ENCODE measurements around the gene PEPD. TPM values are rescaled to one million over a fixed set of nuclear protein-coding genes. Genes with fewer than 3 reads are reported as not detected.

Gene PEPD
- total RNA-seq, 1 donor from 2014 or later: 78.8 TPM

DNA sequence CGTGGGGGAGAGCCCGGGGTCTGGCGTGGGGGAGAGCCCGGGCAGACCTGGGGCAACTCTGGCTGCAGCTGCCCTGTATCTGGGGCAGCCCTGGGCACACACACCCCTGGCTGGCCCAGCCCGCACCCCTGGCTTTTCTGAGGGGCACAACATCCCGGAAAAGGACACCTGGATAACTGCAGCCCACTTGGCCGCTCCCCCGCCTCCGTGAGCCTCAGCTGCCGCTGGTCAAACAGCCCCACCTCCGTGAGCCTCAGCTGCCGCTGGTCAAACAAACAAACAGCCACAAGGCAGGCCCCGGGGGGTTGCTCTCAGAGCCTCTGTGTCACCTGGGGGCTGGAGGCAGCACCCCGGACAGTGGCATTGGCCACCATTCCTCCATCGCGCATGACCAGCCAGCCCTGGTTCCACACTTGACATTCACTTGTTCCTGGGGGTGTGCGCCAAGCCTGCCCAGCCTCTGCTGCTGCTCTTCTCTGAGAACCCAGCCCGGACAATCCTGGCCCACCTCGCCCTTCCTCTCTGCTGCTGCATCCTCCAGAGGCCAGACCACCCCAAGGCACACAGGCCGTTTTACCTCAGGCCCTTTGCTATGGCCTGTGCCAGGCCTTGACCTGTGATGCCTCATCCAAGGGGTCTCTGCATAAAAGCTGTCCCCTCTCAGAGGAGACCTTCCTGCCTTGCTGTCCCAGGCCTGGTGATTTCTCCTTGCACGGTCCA is 128.1 kb downstream of the PEPD start:
- DNase-seq: no peak

GRCh38 chr19:33392341-33393285 is 129.0 kb downstream of the PEPD start:
- DNase-seq: no peak

DNA sequence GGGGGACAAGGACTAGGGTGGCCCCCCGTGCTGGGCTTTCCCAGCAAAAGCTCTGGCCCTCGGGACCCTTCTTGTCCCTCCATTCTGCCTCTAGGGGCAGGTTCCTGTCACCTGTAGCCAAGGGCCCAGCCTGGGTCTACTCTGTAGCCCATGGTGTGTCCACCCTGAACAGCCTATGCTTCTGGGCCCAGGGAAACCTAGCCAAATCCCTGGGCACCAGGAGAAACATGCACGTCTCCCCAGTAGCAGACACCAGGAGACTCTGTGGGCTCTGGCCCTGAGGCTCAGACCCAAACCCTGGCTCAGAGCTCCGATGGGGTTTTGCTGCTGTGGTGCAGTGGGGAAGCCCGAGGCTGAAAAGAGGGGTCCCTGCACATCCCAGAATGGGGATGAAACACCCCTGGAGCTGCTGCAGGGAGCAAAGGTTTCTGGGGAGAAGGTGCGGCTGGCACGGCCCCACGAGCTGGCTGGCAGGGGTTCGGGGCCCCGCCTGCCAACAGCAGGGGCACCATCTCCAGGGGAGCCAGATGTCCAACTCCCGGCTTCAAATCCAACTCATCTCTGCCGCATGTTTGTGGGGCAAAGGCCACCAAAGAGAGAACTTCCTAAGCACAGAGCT is 129.9 kb downstream of the PEPD start:
- no peak for DNase-seq

GRCh38 chr19:33390908-33391630 is 130.5 kb downstream of the PEPD start:
- no peak for DNase-seq

GRCh38 chr19:33390101-33390907 is 131.3 kb downstream of the PEPD start:
- DNase-seq: peak; percentile 42

- no peak for DNase-seq
Observed at GRCh38 chr19:33389421-33390100, 132.0 kb downstream of the PEPD start.

DNA sequence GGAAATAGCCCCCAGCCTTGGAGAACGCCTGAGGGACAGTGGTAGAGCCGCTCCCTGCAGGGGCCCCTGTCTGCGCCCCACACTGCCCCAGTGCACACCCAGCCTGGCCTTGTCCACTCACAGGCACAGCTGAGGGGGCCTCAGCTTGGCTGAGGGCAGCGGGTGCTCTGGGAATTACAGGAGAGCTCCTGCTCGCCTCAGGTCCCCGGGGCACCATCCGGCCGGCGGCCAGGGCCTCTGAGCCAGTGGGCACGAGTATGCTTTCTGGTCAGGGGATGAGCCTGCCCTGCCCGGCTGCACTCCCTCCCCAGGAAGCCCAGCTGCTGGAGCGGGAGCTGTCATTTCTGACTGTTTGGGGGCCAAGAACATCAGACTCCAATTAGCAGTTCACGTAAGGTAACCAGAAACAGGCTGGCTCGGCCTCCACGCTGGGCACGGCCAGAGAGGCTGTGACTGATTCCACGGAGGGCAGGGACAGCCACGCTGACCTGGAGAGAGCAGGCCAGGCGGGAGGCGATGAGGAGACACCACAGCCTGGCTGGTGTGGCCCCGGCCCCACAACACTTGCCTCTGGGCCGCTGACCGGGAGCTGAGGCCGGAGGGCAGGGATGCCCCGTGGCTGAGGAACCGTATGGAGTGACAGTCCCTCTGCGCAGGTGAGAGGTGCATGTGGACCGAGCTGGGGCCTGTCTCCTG is 132.7 kb downstream of the PEPD start:
- DNase-seq: no peak

GRCh38 chr19:33388231-33388724 is 133.3 kb downstream of the PEPD start:
- no peak for DNase-seq

DNA sequence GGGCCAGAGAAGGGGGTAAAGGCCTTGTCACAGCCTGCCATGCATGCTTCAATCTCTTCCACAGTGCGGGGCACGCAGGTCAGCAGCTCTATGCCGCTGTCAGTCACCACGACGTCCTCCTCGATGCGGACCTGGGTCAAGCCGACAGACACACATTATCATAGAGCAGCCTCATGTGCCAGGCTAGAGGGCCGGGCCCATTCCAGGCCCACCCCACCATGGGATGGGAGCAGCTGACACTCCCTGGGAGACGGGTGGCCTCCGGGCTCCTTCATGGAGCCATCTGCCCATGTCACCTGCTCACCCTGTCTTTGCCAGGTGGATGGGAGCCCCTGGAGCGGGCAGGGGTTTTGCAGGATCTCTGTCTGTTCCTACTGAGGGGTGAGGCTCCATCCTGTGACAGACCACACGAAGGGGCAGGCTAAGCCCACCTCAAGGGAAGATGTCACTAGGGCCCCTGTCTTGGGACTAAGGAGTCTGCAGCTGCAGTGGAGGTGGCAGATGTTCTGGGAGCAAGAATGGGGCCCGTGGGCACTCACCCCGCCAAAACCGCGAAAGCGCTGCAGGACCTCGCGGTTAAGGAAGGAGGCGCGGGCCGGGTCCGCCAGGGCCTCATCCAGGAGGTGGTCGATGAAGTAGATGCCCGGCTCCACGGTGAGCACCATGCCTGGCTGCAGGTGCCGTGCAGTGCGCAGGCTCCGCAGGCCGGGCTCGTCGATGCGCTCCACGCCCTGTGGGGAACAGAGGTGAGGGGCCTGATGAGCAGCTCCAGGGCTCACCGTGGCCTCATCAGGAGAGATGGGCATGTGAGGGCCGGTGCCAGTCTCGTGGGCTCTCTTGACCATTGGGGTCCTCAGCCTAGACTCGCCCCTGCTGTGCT is 134.0 kb downstream of the PEPD start:
- DNase-seq: no peak

- no peak for DNase-seq
Observed at GRCh38 chr19:33386361-33386858, 135.2 kb downstream of the PEPD start.

DNA sequence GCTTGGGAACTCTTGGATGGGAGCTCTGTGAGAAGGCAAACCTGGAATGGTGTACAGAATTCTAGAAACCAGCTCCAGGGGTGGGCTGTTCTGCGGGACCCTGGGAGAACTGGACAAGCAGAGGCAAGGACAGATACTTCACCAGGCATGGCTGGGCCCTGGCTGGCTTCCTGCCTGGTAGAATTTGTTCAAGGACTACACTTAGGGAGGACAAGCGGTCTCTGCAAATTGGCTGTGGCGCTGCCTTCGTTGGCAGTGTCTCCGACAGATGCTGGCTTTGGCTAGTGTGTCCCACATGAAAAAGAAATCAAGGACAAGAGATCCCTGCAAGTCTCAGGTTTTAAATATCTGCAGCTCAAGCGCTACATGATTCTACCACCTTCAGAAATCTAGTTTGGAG is 135.6 kb downstream of the PEPD start:
- DNase-seq: no peak

GRCh38 chr19:33384983-33385382 is 136.6 kb downstream of the PEPD start:
- DNase-seq: no peak

GRCh38 chr19:33383720-33384292 is 137.8 kb downstream of the PEPD start:
- DNase-seq: no peak

- DNase-seq: no peak
Observed at GRCh38 chr19:33382982-33383381, 138.6 kb downstream of the PEPD start.

GRCh38 chr19:33382006-33382405 is 139.6 kb downstream of the PEPD start:
- DNase-seq: no peak

- no peak for DNase-seq
Observed at GRCh38 chr19:33381101-33381500, 140.5 kb downstream of the PEPD start.

DNA sequence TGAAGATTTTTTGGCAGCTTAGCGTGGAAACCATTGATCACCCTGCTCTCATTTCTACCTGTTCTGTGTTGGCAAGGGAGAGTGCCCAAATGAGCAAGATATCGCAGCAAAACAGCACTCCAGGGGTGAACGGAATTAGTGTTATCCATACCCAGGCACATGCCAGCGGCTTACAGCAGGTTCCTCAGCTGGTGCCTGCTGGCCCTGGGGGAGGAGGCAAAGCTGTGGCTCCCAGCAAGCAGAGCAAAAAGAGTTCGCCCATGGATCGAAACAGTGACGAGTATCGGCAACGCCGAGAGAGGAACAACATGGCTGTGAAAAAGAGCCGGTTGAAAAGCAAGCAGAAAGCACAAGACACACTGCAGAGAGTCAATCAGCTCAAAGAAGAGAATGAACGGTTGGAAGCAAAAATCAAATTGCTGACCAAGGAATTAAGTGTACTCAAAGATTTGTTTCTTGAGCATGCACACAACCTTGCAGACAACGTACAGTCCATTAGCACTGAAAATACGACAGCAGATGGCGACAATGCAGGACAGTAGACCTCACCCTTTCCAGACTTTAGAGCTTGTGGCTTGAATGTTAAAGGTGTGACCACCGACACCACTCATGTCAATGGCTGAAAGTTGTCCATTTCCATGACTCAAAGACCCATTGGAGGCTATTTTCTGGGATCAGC is 142.3 kb downstream of the PEPD start:
- DNase-seq: no peak

All from dermis blood vessel endothelial cell (primary cell).